ENCODE measurements around the gene BAZ2B.

The BAZ2B gene

DNA sequence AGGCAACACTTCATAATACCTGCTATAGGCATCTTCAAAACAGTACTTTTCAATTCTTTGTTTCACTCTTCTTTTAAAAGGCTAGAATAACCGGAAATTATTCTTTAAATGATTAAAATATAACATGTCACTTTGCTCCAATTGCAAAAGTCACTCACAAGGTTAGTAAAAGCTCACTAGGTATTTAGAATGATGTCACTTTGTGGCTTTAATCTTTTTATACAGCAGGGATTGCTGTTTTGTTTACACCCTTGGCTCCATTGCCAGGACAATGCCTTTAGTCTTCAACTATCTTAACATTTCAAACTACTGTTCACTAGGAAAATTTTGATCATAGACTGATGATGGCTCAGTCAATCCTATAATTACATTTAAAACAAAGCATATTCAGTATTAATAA is 157.1 kb downstream of the BAZ2B start:
- DNase-seq, result no peak

DNA sequence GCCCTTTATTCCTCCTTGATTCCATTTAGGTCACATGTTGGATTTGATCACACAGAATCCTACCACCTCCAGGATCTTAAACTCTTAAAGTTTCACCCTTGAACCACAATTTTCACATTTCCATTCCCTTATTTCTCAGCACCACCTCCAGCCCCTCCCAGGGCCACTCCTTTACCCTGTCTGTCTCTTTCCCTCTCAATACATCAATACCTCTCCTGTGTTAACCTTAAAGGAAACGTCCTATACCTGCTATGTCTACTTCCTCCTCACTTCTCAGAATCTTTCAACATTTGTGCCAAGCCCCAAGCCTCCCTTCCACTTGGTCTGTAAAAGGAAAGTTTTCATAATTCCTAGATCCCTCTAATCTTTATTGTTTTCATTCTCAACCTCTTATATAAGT is 158.8 kb downstream of the BAZ2B start:
- no peak for DNase-seq

- no peak for DNase-seq
Observed at GRCh38 chr2:159456500-159457426, 159.6 kb downstream of the BAZ2B start.

DNA sequence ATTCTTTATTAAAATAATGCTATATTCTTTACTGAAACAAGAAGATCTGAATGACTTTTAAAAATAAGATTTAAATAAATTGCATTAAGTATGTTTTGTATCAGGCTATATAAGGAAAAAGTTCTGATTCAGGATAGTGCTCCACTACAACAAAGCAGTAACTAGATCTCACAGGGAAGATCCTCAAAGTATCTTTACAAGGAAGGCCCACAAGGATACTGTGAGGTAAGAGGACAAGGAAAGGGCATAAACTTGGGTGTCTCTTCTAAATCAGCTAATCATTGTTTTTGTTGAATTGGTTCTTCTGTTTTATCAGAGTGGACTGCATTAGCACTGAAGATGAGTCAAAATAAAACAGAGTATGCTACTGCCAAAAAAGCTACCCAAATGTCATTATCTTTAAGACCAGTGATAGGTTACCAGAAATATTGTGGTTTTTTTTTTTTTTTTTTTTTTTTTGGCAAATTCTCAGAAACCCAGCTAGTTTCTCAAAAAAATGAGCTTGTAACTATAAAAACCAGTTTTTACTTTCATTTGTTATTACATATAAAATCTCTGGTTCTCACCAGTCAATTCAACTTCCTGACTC is 160.9 kb downstream of the BAZ2B start:
- no peak for DNase-seq

GRCh38 chr2:159454185-159454584 is 162.2 kb downstream of the BAZ2B start:
- no peak for DNase-seq

- no peak for DNase-seq
Observed at GRCh38 chr2:159450180-159450579, 166.2 kb downstream of the BAZ2B start.

DNA sequence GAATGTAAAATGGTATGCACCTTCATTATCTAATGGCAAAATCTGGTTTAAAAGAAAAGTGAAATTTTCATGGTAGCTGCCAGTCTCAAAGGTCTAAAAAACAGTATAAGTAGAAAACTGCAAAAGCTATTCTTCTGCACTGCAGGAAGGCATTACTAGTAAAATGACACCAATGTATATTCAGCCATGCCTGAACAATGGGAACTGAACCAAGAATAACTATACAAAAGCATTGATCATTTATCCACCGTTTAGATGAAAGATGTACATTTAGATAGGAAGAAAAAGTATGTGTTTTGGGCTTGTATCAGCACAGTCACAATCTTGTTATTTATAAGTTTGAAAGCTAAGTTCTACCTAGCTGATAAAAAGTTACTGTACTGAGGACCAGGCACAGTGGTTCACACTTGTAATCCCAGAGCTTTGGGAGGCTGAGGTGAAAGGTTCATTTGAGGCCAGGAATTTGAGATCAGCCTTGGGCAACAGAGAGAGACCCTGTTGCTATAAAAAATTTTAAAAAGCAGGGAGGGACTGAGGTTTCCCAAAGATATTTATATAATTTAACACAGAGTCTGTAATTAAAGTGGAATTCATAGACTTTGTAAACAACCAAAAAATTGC is 166.7 kb downstream of the BAZ2B start:
- DNase-seq, result no peak

GRCh38 chr2:159446817-159447216 is 169.5 kb downstream of the BAZ2B start:
- DNase-seq, result no peak

DNA sequence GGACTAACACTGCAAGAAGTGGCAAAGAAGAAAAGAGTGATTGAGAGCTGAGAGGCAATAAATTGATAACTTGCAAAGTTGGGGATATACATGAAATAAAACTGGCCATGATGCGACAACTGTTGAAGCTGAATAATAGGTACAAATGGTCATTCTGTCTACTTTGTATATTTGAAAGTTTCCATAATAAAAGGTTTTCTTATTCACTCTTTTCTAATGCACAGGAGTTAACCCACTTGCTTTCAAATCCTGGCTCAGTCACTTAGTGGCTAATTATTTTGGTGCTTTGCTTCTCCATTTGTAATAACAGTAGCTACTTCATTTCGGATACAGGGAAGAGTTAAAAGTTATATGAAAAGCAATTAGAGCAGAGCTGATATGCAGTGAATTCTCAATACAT is 170.1 kb downstream of the BAZ2B start:
- no peak for DNase-seq

GRCh38 chr2:159445307-159445706 is 171.0 kb downstream of the BAZ2B start:
- no peak for DNase-seq

GRCh38 chr2:159444754-159445153 is 171.6 kb downstream of the BAZ2B start:
- no peak for DNase-seq

GRCh38 chr2:159442159-159442852 is 174.0 kb downstream of the BAZ2B start:
- DNase-seq, result no peak

- DNase-seq, result no peak
Observed at GRCh38 chr2:159441182-159441581, 175.2 kb downstream of the BAZ2B start.

GRCh38 chr2:159439421-159439820 is 176.9 kb downstream of the BAZ2B start:
- DNase-seq, result no peak

GRCh38 chr2:159438720-159439353 is 177.5 kb downstream of the BAZ2B start:
- DNase-seq, result no peak

DNA sequence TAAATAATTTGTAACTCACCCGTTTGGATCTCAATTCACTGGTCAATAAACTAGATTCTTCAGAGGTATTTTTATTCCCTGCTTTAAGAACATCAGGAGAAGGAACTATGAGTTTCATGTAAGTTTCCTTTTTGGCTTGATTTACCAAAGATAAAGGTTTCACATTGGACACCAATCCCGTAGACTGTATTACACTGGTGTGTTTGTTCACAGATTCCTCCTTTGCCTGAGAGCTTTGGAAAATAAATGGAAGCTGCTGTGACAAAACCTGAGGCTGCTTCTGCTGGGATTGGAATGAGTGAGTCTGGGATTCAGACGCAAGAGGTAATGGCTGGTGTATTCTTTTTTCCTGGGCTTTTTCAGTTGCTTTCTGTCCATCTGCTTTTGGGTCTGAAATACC is 178.1 kb downstream of the BAZ2B start:
- no peak for DNase-seq

DNA sequence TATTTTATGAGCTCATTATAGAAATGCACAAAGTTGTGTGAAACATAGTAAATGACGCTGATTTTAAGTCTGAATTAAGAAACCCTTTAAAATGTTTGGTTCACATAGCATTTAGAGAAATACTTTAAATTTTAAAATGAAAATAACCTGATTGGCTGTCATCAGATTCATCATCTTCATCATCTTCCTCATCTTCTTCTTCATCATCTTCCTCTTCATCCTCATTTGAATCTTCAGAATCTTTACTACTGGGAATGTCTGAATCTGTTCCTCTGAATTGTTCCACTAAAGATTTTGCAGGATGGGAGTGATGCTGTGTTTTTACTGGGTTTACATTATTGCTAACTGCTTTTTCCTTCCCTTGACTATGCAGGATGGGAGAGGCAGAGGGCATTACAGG is 183.7 kb downstream of the BAZ2B start:
- no peak for DNase-seq

GRCh38 chr2:159427048-159427447 is 189.3 kb downstream of the BAZ2B start:
- DNase-seq, result no peak

DNA sequence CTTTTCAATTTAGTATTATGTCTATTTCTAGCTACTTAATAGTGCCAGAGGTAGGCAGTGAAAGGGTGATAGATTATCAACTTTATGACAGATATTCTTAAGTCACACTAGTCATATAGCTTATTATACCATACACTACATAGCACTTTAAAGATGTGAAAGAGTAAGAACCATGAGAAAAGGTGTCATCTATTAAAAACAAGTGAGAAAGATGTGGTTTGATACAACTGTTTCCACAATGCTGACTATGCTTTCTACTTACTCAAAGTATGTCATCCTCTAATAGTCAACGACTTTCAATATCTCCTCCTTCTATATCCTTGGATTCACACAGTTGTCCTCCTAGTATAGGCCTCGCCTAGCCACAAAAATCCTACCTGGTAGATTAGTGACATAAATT is 196.9 kb downstream of the BAZ2B start:
- DNase-seq, result no peak

- no peak for DNase-seq
Observed at GRCh38 chr2:159411460-159411859, 204.9 kb downstream of the BAZ2B start.

- no peak for DNase-seq
Observed at GRCh38 chr2:159410276-159410675, 206.1 kb downstream of the BAZ2B start.

- DNase-seq, result no peak
Observed at GRCh38 chr2:159409116-159409800, 207.1 kb downstream of the BAZ2B start.
